Neural progenitor cell (in vitro differentiated cells): ENCODE measurements around the gene EPB42. TPM values are rescaled to one million over a fixed set of nuclear protein-coding genes. Genes with fewer than 3 reads are reported as not detected.

Experiments used
- DNase-seq: peaks from one replicate; pipeline ENCODE4 v3.0.0-alpha.2; 2016; ENCODE audit warnings: low spot score
- H2AFZ ChIP-seq: fragments of 200-600 bp; sonication (generic); replicated peaks from 2 replicates; pipeline ENCODE4 v1.6.1; 2016; ENCODE audit warnings: antibody characterized with exemption
- H3F3A ChIP-seq: fragments of 200-600 bp; sonication (generic); 2 replicates; pipeline ENCODE4 v1.6.1; 2016; ENCODE audit warnings: antibody characterized with exemption, low read depth
- H3K27ac ChIP-seq: fragments of 200-600 bp; sonication (generic); 2 replicates; pipeline ENCODE4 v1.5.1; 2016; ENCODE audit warnings: mild to moderate bottlenecking
- H3K27me3 ChIP-seq: fragments of 200-600 bp; sonication (generic); 2 replicates; pipeline ENCODE4 v1.6.1; 2016; ENCODE audit warnings: mild to moderate bottlenecking, moderate library complexity
- H3K36me3 ChIP-seq: fragments of 200-600 bp; sonication (generic); 2 replicates; pipeline ENCODE4 v1.5.1; 2016
- H3K4me1 ChIP-seq: fragments of 200-600 bp; sonication (generic); 2 replicates; pipeline ENCODE4 v1.6.1; 2016; ENCODE audit warnings: mixed run types
- H3K4me2 ChIP-seq: fragments of 200-600 bp; sonication (generic); 2 replicates; pipeline ENCODE4 v1.6.1; 2016
- H3K4me3 ChIP-seq: fragments of 200-600 bp; sonication (generic); 2 replicates; pipeline ENCODE4 v1.5.1; 2016
- H3K79me2 ChIP-seq: fragments of 200-600 bp; sonication (generic); 2 replicates; pipeline ENCODE4 v1.6.1; 2016; ENCODE audit warnings: low read depth
- H3K9ac ChIP-seq: fragments of 200-600 bp; sonication (generic); 2 replicates; pipeline ENCODE4 v1.6.1; 2016
- H3K9me3 ChIP-seq: fragments of 200-600 bp; sonication (generic); 2 replicates; pipeline ENCODE4 v1.5.1; 2016; ENCODE audit warnings: low read depth
- H4K20me1 ChIP-seq: fragments of 200-600 bp; sonication (generic); 2 replicates; pipeline ENCODE4 v1.6.1; 2016; ENCODE audit warnings: low read depth
- H3K27ac Mint-ChIP-seq: 3 replicates; pipeline ENCODE4 v1.8.0; 2021; ENCODE audit warnings: mixed read lengths
- H3K27me3 Mint-ChIP-seq: 2 replicates; pipeline ENCODE4 v1.8.0; 2022; ENCODE audit warnings: low read depth, mild to moderate bottlenecking, inconsistent platforms, moderate library complexity, mixed read lengths; ENCODE audit not compliant: insufficient read depth
- H3K36me3 Mint-ChIP-seq: 3 replicates; pipeline ENCODE4 v1.8.0; 2021; ENCODE audit warnings: mixed read lengths
- H3K4me1 Mint-ChIP-seq: 3 replicates; pipeline ENCODE4 v1.8.0; 2021; ENCODE audit warnings: mixed read lengths
- H3K4me3 Mint-ChIP-seq: 3 replicates; pipeline ENCODE4 v1.8.0; 2021; ENCODE audit warnings: mild to moderate bottlenecking, moderate library complexity, mixed read lengths
- H3K9me3 Mint-ChIP-seq: 3 replicates; pipeline ENCODE4 v1.8.0; 2020; ENCODE audit warnings: mixed read lengths
- CTCF ChIP-seq: fragments of 200-600 bp; sonication (generic); IDR thresholded peaks from 2 replicates; pipeline ENCODE4 v1.5.1; 2017; ENCODE audit warnings: antibody characterized with exemption, mild to moderate bottlenecking
- EZH2 ChIP-seq: fragments of 200-600 bp; sonication (generic); IDR thresholded peaks from 2 replicates; pipeline ENCODE4 v1.6.1; 2017; ENCODE audit warnings: antibody characterized with exemption, mild to moderate bottlenecking, moderate library complexity
- EZH2phosphoT487 ChIP-seq: fragments of 200-600 bp; sonication (generic); IDR thresholded peaks from 2 replicates; pipeline ENCODE4 v1.6.1; 2017; ENCODE audit warnings: antibody characterized with exemption
- total RNA-seq: library from RNA; depleted of rRNA; stranded (reverse); fragments of >200 nt; gene quantifications from 2 replicates; pipeline ENCODE4 v1.2.3, GENCODE V29; 2015; ENCODE audit warnings: low replicate concordance

Gene EPB42
- total RNA-seq, 1 donor from 2014 or later, result not detected

- H3K4me3 ChIP-seq, result no peak overlapping the region
- H3K27ac ChIP-seq, result no peak overlapping the region
- H3K9me3 Mint-ChIP-seq, result no peaks in the 10 kb centered on the region
- TF ChIP-seq EZH2phosphoT487, result no peak
- no peak for TF ChIP-seq CTCF
- no peak for TF ChIP-seq EZH2
- no peaks in the 10 kb centered on the region for H3F3A ChIP-seq
- no peak for DNase-seq
- no peaks in the 10 kb centered on the region for H3K9me3 ChIP-seq
- H3K9ac ChIP-seq, result no peak overlapping the region
- no peaks in the 10 kb centered on the region for H3K36me3 ChIP-seq
- no peak overlapping the region for H3K4me3 Mint-ChIP-seq
- H3K4me1 Mint-ChIP-seq, result no peaks in the 10 kb centered on the region
- peaks cover 5% of the 10 kb centered on the region for H3K27me3 Mint-ChIP-seq
- H3K4me1 ChIP-seq, result no peaks in the 10 kb centered on the region
- H3K79me2 ChIP-seq, result no peaks in the 10 kb centered on the region
- no peak overlapping the region for H3K27ac Mint-ChIP-seq
- H3K4me2 ChIP-seq, result no peak overlapping the region
- H2AFZ ChIP-seq, result no peak overlapping the region
- peaks cover 18% of the 10 kb centered on the region for H3K27me3 ChIP-seq
- H3K36me3 Mint-ChIP-seq, result no peaks in the 10 kb centered on the region
- no peaks in the 10 kb centered on the region for H4K20me1 ChIP-seq
Measured at GRCh38 chr15:43260011-43260615, 39.3 kb upstream of the EPB42 start.

DNA sequence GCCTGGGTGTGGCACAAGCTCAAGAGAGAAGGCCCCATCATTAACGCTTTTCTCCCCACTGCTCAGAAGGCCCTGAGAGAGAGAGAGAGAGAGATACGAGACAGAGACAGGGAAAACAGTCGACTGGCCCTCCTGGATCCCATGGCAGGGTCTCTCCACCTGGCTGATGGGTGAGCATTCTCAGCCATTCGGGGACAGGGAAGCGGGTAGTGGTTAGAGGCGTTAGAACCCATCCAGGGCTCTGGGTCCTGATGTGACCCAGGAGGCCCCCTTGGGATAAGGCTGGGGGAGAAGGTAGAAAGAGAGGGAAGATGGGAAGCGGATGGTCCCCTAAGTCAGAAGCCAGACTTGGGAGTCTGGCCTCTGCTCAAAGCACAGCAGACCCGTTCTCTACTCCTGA, 38.0 kb upstream of the EPB42 start:
- TF ChIP-seq CTCF, result no peak
- no peak for TF ChIP-seq EZH2phosphoT487
- TF ChIP-seq EZH2, result no peak
- Mint-ChIP-seq H3K4me1 (no peaks in the 10 kb centered on the region), H3K4me3 (no peak overlapping the region), H3K27me3 (peaks cover 5% of the 10 kb centered on the region), H3K9me3 (no peaks in the 10 kb centered on the region), H3K36me3 (no peaks in the 10 kb centered on the region), H3K27ac (no peak overlapping the region)
- Histone ChIP-seq H3K4me1 (no peaks in the 10 kb centered on the region), H3K4me2 (no peak overlapping the region), H3K27me3 (peaks cover 7% of the 10 kb centered on the region), H3K4me3 (no peak overlapping the region), H3K79me2 (no peaks in the 10 kb centered on the region), H3F3A (no peaks in the 10 kb centered on the region), H2AFZ (no peak overlapping the region), H3K9ac (no peak overlapping the region), H4K20me1 (no peaks in the 10 kb centered on the region), H3K27ac (no peak overlapping the region), H3K9me3 (no peaks in the 10 kb centered on the region), H3K36me3 (no peaks in the 10 kb centered on the region)
- no peak for DNase-seq

GRCh38 chr15:43256341-43256740, 35.5 kb upstream of the EPB42 start:
- H3K4me1 ChIP-seq, result no peaks in the 10 kb centered on the region
- no peak overlapping the region for H3K4me2 ChIP-seq
- no peak for TF ChIP-seq EZH2phosphoT487
- TF ChIP-seq CTCF, result no peak
- no peak for TF ChIP-seq EZH2
- no peaks in the 10 kb centered on the region for H3K79me2 ChIP-seq
- no peak overlapping the region for H3K27ac Mint-ChIP-seq
- H3K27ac ChIP-seq, result no peak overlapping the region
- no peaks in the 10 kb centered on the region for H3K9me3 Mint-ChIP-seq
- H3F3A ChIP-seq, result no peaks in the 10 kb centered on the region
- H3K4me1 Mint-ChIP-seq, result no peaks in the 10 kb centered on the region
- H3K9ac ChIP-seq, result no peak overlapping the region
- DNase-seq, result no peak
- H3K36me3 ChIP-seq, result no peaks in the 10 kb centered on the region
- no peak overlapping the region for H2AFZ ChIP-seq
- no peak overlapping the region for H3K4me3 Mint-ChIP-seq
- peaks cover 12% of the 10 kb centered on the region for H3K27me3 Mint-ChIP-seq
- no peaks in the 10 kb centered on the region for H3K36me3 Mint-ChIP-seq
- no peaks in the 10 kb centered on the region for H3K27me3 ChIP-seq
- no peaks in the 10 kb centered on the region for H3K9me3 ChIP-seq
- no peaks in the 10 kb centered on the region for H4K20me1 ChIP-seq
- H3K4me3 ChIP-seq, result no peak overlapping the region
